HepG2 (cell line): Measurements from ENCODE around the gene CSMD2. TPM values are rescaled to one million over a fixed set of nuclear protein-coding genes. Genes with fewer than 3 reads are reported as not detected.

Experiments
- ATAC-seq: fragments of 200-7000 bp; cut with Tn5 transposase; 3 replicates; pipeline ENCODE4 v1.9.1; 2020; ENCODE audit warnings: mild to moderate bottlenecking, moderate library complexity
- BruUV-seq: library from RNA; stranded (reverse); fragments of 400-500 nt; replicated peaks from 2 replicates; lab custom pipeline; 2021; lab: Mats Ljungman, UMichigan
- CTCF ChIA-PET: fragments of 300-600 bp; formaldehyde crosslinking; extraction: SDS; loops from one replicate; lab custom pipeline; 2021; ENCODE audit warnings: low total read pairs, inconsistent platforms, low intra/inter-chr PET ratio; lab: Yijun Ruan, JAX
- POLR2A ChIA-PET: fragments of 350-600 bp; sonication (Branson Sonifier 250); formaldehyde crosslinking; loops from one replicate; lab custom pipeline; 2020; ENCODE audit warnings: antibody characterized with exemption, inconsistent platforms; lab: Yijun Ruan, JAX
- DNase-seq: peaks from one replicate; pipeline ENCODE4 v3.0.0-alpha.2; 2015; ENCODE audit warnings: low spot score
- FAIRE-seq: peaks from 3 replicates; lab custom pipeline; 2011; peaks lifted over from hg19 to GRCh38; lab: Jason Lieb, UNC
- H2AFZ ChIP-seq: one replicate; pipeline ENCODE4 v1.6.1; 2011; ENCODE audit warnings: low read length, inconsistent platforms
- H3K27ac ChIP-seq: fragments of 300-600 bp; 3 replicates; pipeline ENCODE4 v1.8.0; 2011; ENCODE audit warnings: mixed run types, mild to moderate bottlenecking, mixed read lengths, low read length, inconsistent platforms; ENCODE audit not compliant: insufficient read depth; ENCODE audit errors: extremely low read length
- H3K27me3 ChIP-seq, 2 experiments: fragments of 200-600 bp in 1 of 2; 2 replicates in 1 of 2; 3 replicates in 1 of 2; pipeline versions ENCODE4 v1.6.0 to v1.8.0; 2011; ENCODE audit warnings: low read length in 2 of 2, mild to moderate bottlenecking in 2 of 2, moderate library complexity in 2 of 2, inconsistent platforms in 1 of 2; ENCODE audit not compliant: insufficient read depth in 2 of 2, control insufficient read depth in 1 of 2
- H3K36me3 ChIP-seq, 2 experiments: fragments of 200-600 bp in 1 of 2; replicated peaks in 1 of 2; 2 replicates in 1 of 2; 3 replicates in 1 of 2; pipeline versions ENCODE4 v1.5.1 to v1.8.0; 2011; ENCODE audit warnings: low read length in 2 of 2, inconsistent platforms in 1 of 2; ENCODE audit not compliant: insufficient read depth in 2 of 2, control insufficient read depth in 1 of 2
- H3K4me1 ChIP-seq: 2 replicates; pipeline ENCODE4 v1.5.1; 2012; ENCODE audit warnings: low read length, inconsistent platforms; ENCODE audit not compliant: insufficient read depth
- H3K4me2 ChIP-seq: 2 replicates; pipeline ENCODE4 v1.6.0; 2011; ENCODE audit warnings: low read depth, low read length, inconsistent platforms
- H3K4me3 ChIP-seq, 3 experiments: fragments of 200-600 bp in 1 of 3; sonication (generic), shearing (Covaris generic) in 1 of 3; replicated peaks in 1 of 3; 2 replicates each; pipeline ENCODE4 v1.5.1; 2011 to 2016; ENCODE audit warnings: low read length in 3 of 3, inconsistent platforms in 2 of 3, low read depth in 2 of 3, mild to moderate bottlenecking in 2 of 3, control low read depth in 1 of 3, mixed read lengths in 1 of 3; ENCODE audit not compliant: insufficient read depth in 1 of 3
- H3K79me2 ChIP-seq: one replicate; pipeline ENCODE4 v1.6.1; 2011; ENCODE audit warnings: low read length, inconsistent platforms; ENCODE audit not compliant: insufficient read depth
- H3K9ac ChIP-seq: 2 replicates; pipeline ENCODE4 v1.6.0; 2011; ENCODE audit warnings: mild to moderate bottlenecking, low read depth, low read length, inconsistent platforms; ENCODE audit not compliant: insufficient read depth
- H3K9me3 ChIP-seq: 2 replicates; pipeline ENCODE4 v1.5.1; 2012; ENCODE audit warnings: mild to moderate bottlenecking, low read length
- H4K20me1 ChIP-seq: 2 replicates; pipeline ENCODE4 v1.6.0; 2011; ENCODE audit warnings: inconsistent platforms, mild to moderate bottlenecking, low read length, moderate library complexity; ENCODE audit not compliant: insufficient read depth
- ARNT ChIP-seq: fragments of 450-650 bp; IDR thresholded peaks from 2 replicates; pipeline ENCODE4 v1.6.1; 2017
- GPBP1L1 ChIP-seq: sonication (generic); formaldehyde crosslinking; IDR thresholded peaks from 2 replicates; pipeline ENCODE4 v1.5.0; 2020; ENCODE audit warnings: mild to moderate bottlenecking, missing genetic modification reagents
- MZF1 ChIP-seq: sonication (generic); formaldehyde crosslinking; IDR thresholded peaks from 2 replicates; pipeline ENCODE4 v1.8.1; 2023; ENCODE audit warnings: mild to moderate bottlenecking, missing genetic modification reagents, borderline replicate concordance
- ZNF784 ChIP-seq: sonication (generic); formaldehyde crosslinking; IDR thresholded peaks from 2 replicates; pipeline ENCODE4 v1.5.1; 2020; ENCODE audit warnings: missing genetic modification reagents, mild to moderate bottlenecking, borderline replicate concordance
- WGBS: methylation state at CpG from one replicate; pipeline ENCODE4 v1.1.6; 2017; ENCODE audit warnings: low lambda C conversion rate; 5-methylcytosine and 5-hydroxymethylcytosine counted together
- in situ Hi-C: cut with HindIII; loops from 2 replicates; pipeline ENCODE4 v1.10.0; 2017; ENCODE audit warnings: low pct_unique_long_range_greater_than_20kb; ENCODE audit not compliant: extremely low pct_ligation_motif_present
- intact Hi-C: fragments of 100-400 bp; cut with micrococcal nuclease; formaldehyde crosslinking; loops from one replicate; pipeline ENCODE4 v1.10.0; 2022; ENCODE audit not compliant: unreplicated experiment
- polyA plus RNA-seq, 8 experiments: library from polyadenylated mRNA; depleted of rRNA in 3 of 8; stranded (reverse) in 7 of 8; unstranded in 1 of 8; fragments of >200 nt; fragmentation: Illumina TruSeq in 4 of 8; extraction: Trizol in 4 of 8; gene quantifications; 2 replicates each; pipeline versions ENCODE4 v1.2.1 to v1.2.3, GENCODE V29; 2011 to 2016; ENCODE audit warnings: low read depth in 4 of 8, missing spikeins in 1 of 8, mixed read lengths in 1 of 8; ENCODE audit not compliant: insufficient read depth in 1 of 8
- total RNA-seq, 5 experiments: library from RNA; depleted of rRNA; stranded (reverse); fragments of >200 nt; fragmentation: Illumina TruSeq; extraction: Trizol; gene quantifications; 2 replicates each; pipeline ENCODE4 v1.2.3, GENCODE V29; 2016; ENCODE audit warnings: low read depth in 1 of 5
- TF ChIP-seq, protein P1 (sequence below): IDR thresholded peaks from 2 replicates; pipeline ENCODE4 v1.6.1; 2016; ENCODE audit warnings: mild to moderate bottlenecking, missing biosample characterization, missing genetic modification reagents

The CSMD2 gene
- total and polyA plus RNA-seq, 2 of the 13 experiments (the other 11 are each of a cell fraction or from before 2014, with no cell fraction given) = not detected

- H3K4me3 ChIP-seq = no peak overlapping the region
- in situ Hi-C loops (no loop called here), intact Hi-C loops (no loop called here)
- WGBS = 28% methylated on average over 6 of the region's 8 CpGs
- H3K9ac ChIP-seq = no peak overlapping the region
- ChIA-PET POLR2A (no interaction called here), CTCF (no interaction called here)
- no peaks in the 10 kb centered on the region for H3K79me2 ChIP-seq
- H3K4me1 ChIP-seq = no peaks in the 10 kb centered on the region
- TF ChIP-seq ARNT (no peak), ZNF784 (CRISPR knock-in tag) (no peak), MZF1 (no peak), GPBP1L1 (CRISPR knock-in tag) (no peak)
- TF ChIP-seq, protein P1, sequence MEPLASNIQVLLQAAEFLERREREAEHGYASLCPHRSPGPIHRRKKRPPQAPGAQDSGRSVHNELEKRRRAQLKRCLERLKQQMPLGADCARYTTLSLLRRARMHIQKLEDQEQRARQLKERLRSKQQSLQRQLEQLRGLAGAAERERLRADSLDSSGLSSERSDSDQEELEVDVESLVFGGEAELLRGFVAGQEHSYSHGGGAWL = no peak
- no peaks in the 10 kb centered on the region for H3K36me3 ChIP-seq
- no TSS peak for BruUV-seq
- ATAC-seq = no peak
- DNase-seq = no peak
- no peak overlapping the region for H2AFZ ChIP-seq
- H4K20me1 ChIP-seq = no peaks in the 10 kb centered on the region
- H3K27me3 ChIP-seq = peaks cover 1 to 40% of the 10 kb centered on the region in 2 experiments; a peak in 4 of 5 replicates
- no peak overlapping the region for H3K4me2 ChIP-seq
- no peak overlapping the region for H3K27ac ChIP-seq
- no peaks in the 10 kb centered on the region for H3K9me3 ChIP-seq
- no peak for FAIRE-seq
Measured at GRCh38 chr1:33515112-33515511, 649.9 kb downstream of the CSMD2 start.
